Trophoblast cell (in vitro differentiated cells and primary cell): ENCODE results near the gene CHFR.
"Not testable (repeated sequence)": the region's sequence is repeated elsewhere in the genome, so short reads cannot be mapped to it uniquely, and the experiment has no call there.

Source experiments
- DNase-seq, 2 donors: peaks; one replicate each; pipeline ENCODE4 v3.0.0-alpha.2; 2016
- H2AFZ ChIP-seq: 2 replicates; pipeline ENCODE4 v1.6.1; 2013; ENCODE audit warnings: low read length, moderate library complexity, mild to moderate bottlenecking; ENCODE audit not compliant: insufficient read depth, poor library complexity
- H2AK5ac ChIP-seq: 2 replicates; pipeline ENCODE4 v1.6.1; 2013; ENCODE audit warnings: mild to moderate bottlenecking, low read length
- H2BK120ac ChIP-seq: 2 replicates; pipeline ENCODE4 v1.6.1; 2013; ENCODE audit warnings: low read length, mild to moderate bottlenecking, moderate library complexity; ENCODE audit not compliant: insufficient read depth, poor library complexity
- H2BK12ac ChIP-seq: 2 replicates; pipeline ENCODE4 v1.6.1; 2013; ENCODE audit warnings: mild to moderate bottlenecking, low read length, moderate library complexity
- H2BK5ac ChIP-seq: 2 replicates; pipeline ENCODE4 v1.6.1; 2013; ENCODE audit warnings: low read length, low read depth, moderate library complexity, mild to moderate bottlenecking; ENCODE audit not compliant: poor library complexity
- H3K14ac ChIP-seq: 2 replicates; pipeline ENCODE4 v1.6.1; 2013; ENCODE audit warnings: mild to moderate bottlenecking, low read length
- H3K18ac ChIP-seq: 2 replicates; pipeline ENCODE4 v1.6.1; 2013; ENCODE audit warnings: mild to moderate bottlenecking, low read length
- H3K23ac ChIP-seq: 2 replicates; pipeline ENCODE4 v1.6.1; 2013; ENCODE audit warnings: low read length
- H3K27ac ChIP-seq: 2 replicates; pipeline ENCODE4 v1.5.1; 2013; ENCODE audit warnings: low read depth, mild to moderate bottlenecking, inconsistent platforms, low read length, moderate library complexity
- H3K27me3 ChIP-seq: 2 replicates; pipeline ENCODE4 v1.6.1; 2013; ENCODE audit warnings: inconsistent platforms, mild to moderate bottlenecking, low read length, moderate library complexity; ENCODE audit not compliant: insufficient read depth
- H3K36me3 ChIP-seq, 2 experiments: 1 replicate in 1 of 2; 2 replicates in 1 of 2; pipeline ENCODE4 v1.6.1; 2013; ENCODE audit warnings: low read length in 2 of 2, mild to moderate bottlenecking in 2 of 2, moderate library complexity in 1 of 2; ENCODE audit not compliant: insufficient read depth in 2 of 2, control insufficient read depth in 1 of 2
- H3K4ac ChIP-seq: 2 replicates; pipeline ENCODE4 v1.6.1; 2013; ENCODE audit warnings: low read depth, mild to moderate bottlenecking, low read length, moderate library complexity
- H3K4me1 ChIP-seq, 2 experiments: 1 replicate in 1 of 2; 2 replicates in 1 of 2; pipeline ENCODE4 v1.6.1; 2013; ENCODE audit warnings: low read length in 2 of 2, mild to moderate bottlenecking in 2 of 2, moderate library complexity in 1 of 2; ENCODE audit not compliant: insufficient read depth in 2 of 2, control insufficient read depth in 1 of 2
- H3K4me2 ChIP-seq: 2 replicates; pipeline ENCODE4 v1.6.1; 2013; ENCODE audit warnings: inconsistent platforms, mild to moderate bottlenecking, low read length, moderate library complexity
- H3K4me3 ChIP-seq: 2 replicates; pipeline ENCODE4 v1.5.1; 2013; ENCODE audit warnings: mild to moderate bottlenecking, low read depth, low read length, inconsistent platforms
- H3K79me1 ChIP-seq: one replicate; pipeline ENCODE4 v1.6.1; 2013; ENCODE audit warnings: low read length
- H3K79me2 ChIP-seq: 2 replicates; pipeline ENCODE4 v1.6.1; 2013; ENCODE audit warnings: low read length, mild to moderate bottlenecking; ENCODE audit not compliant: control insufficient read depth, insufficient read depth, poor library complexity
- H3K9ac ChIP-seq: 2 replicates; pipeline ENCODE4 v1.6.1; 2013; ENCODE audit warnings: mild to moderate bottlenecking, low read length
- H3K9me3 ChIP-seq: 2 replicates; pipeline ENCODE4 v1.6.1; 2013; ENCODE audit warnings: low read depth, mild to moderate bottlenecking, control low read depth, inconsistent platforms, low read length; ENCODE audit not compliant: insufficient read depth
- H4K12ac ChIP-seq: 2 replicates; pipeline ENCODE4 v1.6.1; 2013; ENCODE audit warnings: low read depth, mild to moderate bottlenecking, low read length, moderate library complexity
- H4K8ac ChIP-seq: 2 replicates; pipeline ENCODE4 v1.6.1; 2013; ENCODE audit warnings: low read depth, mild to moderate bottlenecking, low read length, moderate library complexity
- H4K91ac ChIP-seq: one replicate; pipeline ENCODE4 v1.6.1; 2013; ENCODE audit warnings: low read depth, mild to moderate bottlenecking, low read length, moderate library complexity
- WGBS: extraction: QIAGEN DNeasy Blood & Tissue Kit; methylation state at CpG from one replicate; pipeline ENCODE4 v1.1.7; 2013; ENCODE audit warnings: missing lambda C conversion rate; ENCODE audit not compliant: insufficient read length, insufficient coverage; ENCODE audit errors: extremely low coverage; 5-methylcytosine and 5-hydroxymethylcytosine counted together

Gene CHFR

DNA sequence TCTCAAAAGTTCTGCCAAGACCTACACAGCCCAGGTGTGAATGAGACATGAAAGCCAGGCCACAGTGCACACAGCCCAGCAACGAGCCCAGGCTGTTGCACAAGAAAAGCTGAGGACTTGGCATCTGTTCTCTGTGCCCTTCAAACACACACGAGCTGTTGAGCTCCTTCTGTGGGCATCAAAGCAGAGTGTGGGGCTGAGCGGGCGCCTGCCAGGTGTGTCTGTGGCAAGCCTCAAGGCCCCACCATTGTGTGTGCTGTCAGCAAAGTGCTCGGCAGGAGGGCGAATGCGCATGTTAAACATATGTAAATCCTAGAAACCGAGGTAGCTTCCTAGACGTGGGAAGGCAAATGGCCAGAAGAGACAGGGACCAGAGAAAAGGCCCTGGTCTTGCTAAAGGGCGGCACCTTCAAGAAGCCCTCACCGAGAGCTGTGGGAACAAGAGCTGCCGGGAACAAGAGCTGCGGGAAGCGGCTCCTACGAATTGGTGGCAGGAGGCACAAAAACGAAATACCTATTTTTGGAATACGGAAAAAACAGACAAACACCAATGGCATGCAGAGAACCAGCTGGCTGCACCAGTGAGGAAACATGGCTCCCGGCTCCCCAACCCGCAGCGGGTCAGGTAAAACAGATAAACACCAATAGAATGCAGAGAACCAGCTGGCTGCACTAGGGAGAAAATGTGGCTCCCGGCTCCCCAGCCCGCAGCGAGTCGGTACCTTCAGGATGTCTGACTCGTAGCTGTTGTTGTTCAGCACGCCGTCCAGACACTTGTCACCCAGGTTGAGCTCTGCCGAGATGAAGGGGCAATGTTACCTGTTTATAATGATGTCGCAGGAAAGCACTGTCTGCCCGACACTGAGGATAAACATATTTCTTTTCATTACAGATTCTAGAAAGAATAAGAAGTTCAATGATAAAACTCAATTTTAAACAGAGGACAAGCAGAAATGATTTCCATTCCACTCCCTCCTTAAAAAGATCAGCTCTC, 39.7 kb downstream of the CHFR start:
- H2BK5ac ChIP-seq, result no peak overlapping the region
- DNase-seq, result no peak
- WGBS, result no CpG with 5 or more reads among the region's 30 CpGs

DNA sequence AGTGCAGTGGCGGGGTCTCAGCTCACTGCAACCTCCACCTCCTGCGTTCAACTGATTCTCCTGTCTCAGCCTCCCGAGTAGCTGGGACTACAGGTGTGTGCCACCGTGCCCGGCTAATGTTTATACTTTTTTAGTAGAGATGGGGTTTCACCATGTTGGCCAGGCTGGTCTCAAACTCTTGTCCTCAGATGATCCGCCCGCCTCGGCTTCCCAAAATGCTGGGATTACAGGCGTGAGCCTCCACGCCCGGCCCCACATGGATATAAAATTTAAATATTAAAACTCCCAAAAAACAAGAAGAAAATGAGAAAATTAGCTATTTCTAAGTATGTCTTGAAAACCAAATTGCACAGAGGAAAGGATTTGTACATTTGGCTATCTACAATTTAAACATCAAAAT, 42.7 kb downstream of the CHFR start:
- H3K18ac ChIP-seq, H3K9me3 ChIP-seq: not testable (repeated sequence)

More for the DNA sequence above, 39.7 kb downstream of the CHFR start:
- Histone ChIP-seq H3K4me3 (no peak overlapping the region), H3K9me3 (peaks cover 3% of the 10 kb centered on the region), H2BK12ac (no peak overlapping the region), H4K91ac (no peak overlapping the region), H2AFZ (no peak overlapping the region), H3K4me1 (no peaks in the 10 kb centered on the region), H4K12ac (no peak overlapping the region), H4K8ac (no peak overlapping the region), H3K27me3 (no peaks in the 10 kb centered on the region), H3K36me3 (peaks cover 71 to 72% of the 10 kb centered on the region in 2 experiments), H3K79me1 (no peaks in the 10 kb centered on the region), H3K14ac (no peak overlapping the region), H3K4me2 (no peak overlapping the region), H3K4ac (no peak overlapping the region), H2AK5ac (no peak overlapping the region), H3K79me2 (no peaks in the 10 kb centered on the region), H2BK120ac (no peak overlapping the region), H3K23ac (no peak overlapping the region), H3K9ac (no peak overlapping the region), H3K18ac (no peak overlapping the region), H3K27ac (no peak overlapping the region)

DNA sequence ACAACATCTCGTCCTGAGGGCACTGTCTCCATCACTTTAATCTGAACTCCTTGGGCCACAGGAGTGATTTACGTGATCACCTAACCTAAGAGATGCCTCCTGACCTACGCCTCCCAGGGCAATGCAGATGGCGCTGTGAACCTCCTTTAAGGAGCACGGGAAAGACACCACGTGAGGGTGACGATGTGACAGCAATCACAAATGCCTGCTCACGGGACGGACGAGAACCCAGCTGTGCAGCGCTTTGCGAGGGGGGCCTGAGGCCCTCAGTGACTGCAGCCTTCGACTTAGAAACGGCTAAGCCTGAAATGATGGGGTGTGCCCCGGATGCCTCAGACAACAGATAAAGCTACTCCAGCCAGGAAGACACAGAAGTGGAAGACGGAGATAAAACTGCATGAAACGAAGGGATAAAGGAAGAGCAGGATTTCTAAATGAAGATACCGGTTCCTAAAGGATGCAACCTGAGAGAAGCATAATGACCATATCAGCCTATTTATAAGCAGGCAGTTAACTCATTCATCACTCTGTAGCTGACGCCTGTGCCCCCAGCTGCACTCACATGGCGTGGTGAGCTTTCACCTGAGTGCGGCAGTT, 44.9 kb downstream of the CHFR start:
- H3K4me1 ChIP-seq, result no peaks in the 10 kb centered on the region
- no peak overlapping the region for H3K4me3 ChIP-seq
- H3K79me1 ChIP-seq, result no peaks in the 10 kb centered on the region
- no peak overlapping the region for H3K23ac ChIP-seq
- H3K4me2 ChIP-seq, result no peak overlapping the region
- H3K27me3 ChIP-seq, result no peaks in the 10 kb centered on the region
- no peaks in the 10 kb centered on the region for H3K79me2 ChIP-seq
- no peak for DNase-seq
- H3K18ac ChIP-seq, result no peak overlapping the region
- peaks cover 11% of the 10 kb centered on the region for H3K9me3 ChIP-seq
- WGBS, result no CpG with 5 or more reads among the region's 21 CpGs
- no peak overlapping the region for H4K8ac ChIP-seq
- no peak overlapping the region for H2BK12ac ChIP-seq
- H2BK5ac ChIP-seq, result no peak overlapping the region
- no peak overlapping the region for H2BK120ac ChIP-seq
- H3K14ac ChIP-seq, result no peak overlapping the region
- H3K9ac ChIP-seq, result no peak overlapping the region
- no peak overlapping the region for H3K4ac ChIP-seq
- no peak overlapping the region for H4K12ac ChIP-seq
- H3K27ac ChIP-seq, result no peak overlapping the region
- no peak overlapping the region for H2AFZ ChIP-seq
- H3K36me3 ChIP-seq, result peaks cover 77 to 85% of the 10 kb centered on the region in 2 experiments
- no peak overlapping the region for H2AK5ac ChIP-seq
- H4K91ac ChIP-seq, result no peak overlapping the region

More for the DNA sequence above, 42.7 kb downstream of the CHFR start:
- not testable (repeated sequence) for H4K12ac ChIP-seq, H3K4me1 ChIP-seq, H2BK5ac ChIP-seq, H2BK12ac ChIP-seq, H2BK120ac ChIP-seq, H3K4me2 ChIP-seq, H3K9ac ChIP-seq, H3K27me3 ChIP-seq, H3K79me2 ChIP-seq, H2AK5ac ChIP-seq, H3K14ac ChIP-seq, H4K91ac ChIP-seq, H3K23ac ChIP-seq, H3K79me1 ChIP-seq, DNase-seq, H3K4me3 ChIP-seq, H4K8ac ChIP-seq, H3K4ac ChIP-seq, H3K27ac ChIP-seq, H2AFZ ChIP-seq
- no CpG with 5 or more reads among the region's 11 CpGs for WGBS
- peaks cover 70 to 78% of the 10 kb centered on the region in 2 experiments for H3K36me3 ChIP-seq

DNA sequence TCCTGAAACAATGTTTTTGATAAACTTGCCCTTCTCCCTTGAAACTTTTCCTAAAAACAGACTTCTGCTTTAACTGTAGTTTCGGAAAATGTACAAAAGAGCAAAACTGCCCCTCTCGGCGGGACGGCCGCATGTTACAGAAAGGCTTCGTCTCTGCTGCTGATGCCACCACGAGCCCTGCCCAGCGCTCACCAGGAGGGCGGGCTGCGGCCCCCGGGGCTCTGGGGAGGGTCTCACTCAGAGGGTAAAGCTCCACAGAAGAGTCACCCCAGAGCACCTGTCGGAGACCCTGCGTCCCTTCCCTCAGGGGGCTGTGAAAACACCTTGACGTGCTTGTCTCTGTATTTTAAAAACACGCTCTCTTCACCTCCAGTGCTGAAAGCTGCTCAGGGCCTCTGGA, 46.3 kb downstream of the CHFR start:
- no peak overlapping the region for H4K91ac ChIP-seq
- DNase-seq, result no peak
- H4K8ac ChIP-seq, result no peak overlapping the region
- H3K4ac ChIP-seq, result no peak overlapping the region
- H3K9me3 ChIP-seq, result peaks cover 12% of the 10 kb centered on the region
- no peak overlapping the region for H3K4me3 ChIP-seq
- no peak overlapping the region for H3K4me2 ChIP-seq
- H2BK5ac ChIP-seq, result no peak overlapping the region
- no peaks in the 10 kb centered on the region for H3K79me1 ChIP-seq
- no peaks in the 10 kb centered on the region for H3K27me3 ChIP-seq
- H3K9ac ChIP-seq, result no peak overlapping the region
- no peak overlapping the region for H2AFZ ChIP-seq
- no peak overlapping the region for H2BK120ac ChIP-seq
- no CpG with 5 or more reads among the region's 15 CpGs for WGBS
- no peak overlapping the region for H2BK12ac ChIP-seq
- H3K36me3 ChIP-seq, result peaks cover 65 to 85% of the 10 kb centered on the region in 2 experiments
- H4K12ac ChIP-seq, result no peak overlapping the region
- H3K27ac ChIP-seq, result no peak overlapping the region
- H2AK5ac ChIP-seq, result no peak overlapping the region
- no peak overlapping the region for H3K23ac ChIP-seq
- no peaks in the 10 kb centered on the region for H3K79me2 ChIP-seq
- no peak overlapping the region for H3K18ac ChIP-seq
- no peaks in the 10 kb centered on the region for H3K4me1 ChIP-seq
- H3K14ac ChIP-seq, result no peak overlapping the region
